Keratinocyte (primary cell): ENCODE data around the gene FOXS1. TPM values are rescaled to one million over a fixed set of nuclear protein-coding genes. Genes with fewer than 3 reads are reported as not detected.

ENCODE experiments used
- DNase-seq: peaks from one replicate; pipeline ENCODE4 v3.0.0-alpha.2; 2011; ENCODE audit warnings: low read depth, missing footprints, low spot score
- FAIRE-seq: peaks from 2 replicates; lab custom pipeline; 2011; peaks lifted over from hg19 to GRCh38; lab: Jason Lieb, UNC
- H2AFZ ChIP-seq: 2 replicates; pipeline ENCODE4 v1.6.0; 2012; ENCODE audit warnings: low read length, control low read depth, inconsistent platforms; ENCODE audit not compliant: control insufficient read depth
- H3K27ac ChIP-seq: 2 replicates; pipeline ENCODE4 v1.5.1; 2011; ENCODE audit warnings: low read length; ENCODE audit not compliant: control insufficient read depth, insufficient read depth
- H3K27me3 ChIP-seq: 3 replicates; pipeline ENCODE4 v1.6.0; 2011; ENCODE audit warnings: low read length; ENCODE audit not compliant: control insufficient read depth, insufficient read depth; ENCODE audit errors: extremely low read depth
- H3K36me3 ChIP-seq, 2 experiments: 2 replicates in 1 of 2; 3 replicates in 1 of 2; pipeline ENCODE4 v1.5.1; 2011; ENCODE audit warnings: low read length in 2 of 2, mild to moderate bottlenecking in 1 of 2; ENCODE audit not compliant: control insufficient read depth in 2 of 2, insufficient read depth in 2 of 2; ENCODE audit errors: extremely low read depth in 1 of 2
- H3K4me1 ChIP-seq: 3 replicates; pipeline ENCODE4 v1.5.1; 2011; ENCODE audit warnings: low read length; ENCODE audit not compliant: control insufficient read depth, insufficient read depth; ENCODE audit errors: extremely low read depth
- H3K4me2 ChIP-seq: 3 replicates; pipeline ENCODE4 v1.6.0; 2011; ENCODE audit warnings: low read depth, low read length; ENCODE audit not compliant: control insufficient read depth, insufficient read depth; ENCODE audit errors: extremely low read depth
- H3K4me3 ChIP-seq, 3 experiments: fragments of 200-600 bp in 1 of 3; sonication (generic) in 1 of 3; 2 replicates in 2 of 3; 3 replicates in 1 of 3; pipeline ENCODE4 v1.5.1; 2011 to 2016; ENCODE audit warnings: low read length in 3 of 3, mild to moderate bottlenecking in 3 of 3, control low read depth in 2 of 3, inconsistent platforms in 1 of 3, low read depth in 1 of 3, mixed read lengths in 1 of 3, mixed run types in 1 of 3, moderate library complexity in 1 of 3; ENCODE audit not compliant: control insufficient read depth in 2 of 3, insufficient read depth in 2 of 3; ENCODE audit errors: extremely low read depth in 1 of 3
- H3K79me2 ChIP-seq: 2 replicates; pipeline ENCODE4 v1.6.0; 2012; ENCODE audit warnings: low read length; ENCODE audit not compliant: control insufficient read depth, insufficient read depth
- H3K9ac ChIP-seq: 3 replicates; pipeline ENCODE4 v1.6.0; 2011; ENCODE audit warnings: low read length; ENCODE audit not compliant: control insufficient read depth, insufficient read depth; ENCODE audit errors: extremely low read depth
- H3K9me1 ChIP-seq: 3 replicates; pipeline ENCODE4 v1.6.0; 2011; ENCODE audit warnings: low read length; ENCODE audit not compliant: control insufficient read depth, insufficient read depth; ENCODE audit errors: extremely low read depth
- H3K9me3 ChIP-seq: 2 replicates; pipeline ENCODE4 v1.5.1; 2012; ENCODE audit warnings: low read depth, low read length; ENCODE audit not compliant: control insufficient read depth
- H4K20me1 ChIP-seq: 3 replicates; pipeline ENCODE4 v1.6.0; 2011; ENCODE audit warnings: low read length; ENCODE audit not compliant: control insufficient read depth, insufficient read depth; ENCODE audit errors: extremely low read depth
- EZH2 ChIP-seq: IDR thresholded peaks from one replicate; pipeline ENCODE4 v1.6.1; 2012; ENCODE audit warnings: inconsistent platforms, mild to moderate bottlenecking, low read length, moderate library complexity
- dilution Hi-C: fragments of 300-500 bp; cut with MboI; formaldehyde crosslinking; loops from one replicate; pipeline ENCODE4 v1.7.0; 2020; ENCODE audit warnings: low sequenced_read_pairs; ENCODE audit not compliant: extremely low pct_ligation_motif_present
- polyA plus RNA-seq, 5 experiments: library from polyadenylated mRNA; depleted of rRNA in 3 of 5; stranded (reverse) in 3 of 5; stranded (forward) in 1 of 5; unstranded in 1 of 5; fragments of >200 nt; gene quantifications; 1 replicate in 1 of 5; 2 replicates in 3 of 5; 3 replicates in 1 of 5; pipeline versions ENCODE4 v1.2.1 to v1.2.3, GENCODE V29; 2011 to 2012; ENCODE audit warnings: missing spikeins in 2 of 5, low read depth in 1 of 5, low replicate concordance in 1 of 5
- TF ChIP-seq, protein P1 (sequence below), 3 experiments: IDR thresholded peaks in 1 of 3; conservative IDR thresholded peaks in 1 of 3; optimal IDR thresholded peaks in 1 of 3; 2 replicates in 2 of 3; 3 replicates in 1 of 3; pipeline versions ENCODE3 to v1.5.1; 2011; ENCODE audit warnings: low read length in 3 of 3, mild to moderate bottlenecking in 3 of 3, moderate library complexity in 2 of 3, control low read depth in 1 of 3, inconsistent platforms in 1 of 3; ENCODE audit not compliant: insufficient read depth in 2 of 3; ENCODE audit errors: extremely low read depth in 1 of 3

The FOXS1 gene
- polyA plus RNA-seq, 1 donor (not counting 4 experiments of a cell fraction or from before 2014, with no cell fraction given): not detected

DNA sequence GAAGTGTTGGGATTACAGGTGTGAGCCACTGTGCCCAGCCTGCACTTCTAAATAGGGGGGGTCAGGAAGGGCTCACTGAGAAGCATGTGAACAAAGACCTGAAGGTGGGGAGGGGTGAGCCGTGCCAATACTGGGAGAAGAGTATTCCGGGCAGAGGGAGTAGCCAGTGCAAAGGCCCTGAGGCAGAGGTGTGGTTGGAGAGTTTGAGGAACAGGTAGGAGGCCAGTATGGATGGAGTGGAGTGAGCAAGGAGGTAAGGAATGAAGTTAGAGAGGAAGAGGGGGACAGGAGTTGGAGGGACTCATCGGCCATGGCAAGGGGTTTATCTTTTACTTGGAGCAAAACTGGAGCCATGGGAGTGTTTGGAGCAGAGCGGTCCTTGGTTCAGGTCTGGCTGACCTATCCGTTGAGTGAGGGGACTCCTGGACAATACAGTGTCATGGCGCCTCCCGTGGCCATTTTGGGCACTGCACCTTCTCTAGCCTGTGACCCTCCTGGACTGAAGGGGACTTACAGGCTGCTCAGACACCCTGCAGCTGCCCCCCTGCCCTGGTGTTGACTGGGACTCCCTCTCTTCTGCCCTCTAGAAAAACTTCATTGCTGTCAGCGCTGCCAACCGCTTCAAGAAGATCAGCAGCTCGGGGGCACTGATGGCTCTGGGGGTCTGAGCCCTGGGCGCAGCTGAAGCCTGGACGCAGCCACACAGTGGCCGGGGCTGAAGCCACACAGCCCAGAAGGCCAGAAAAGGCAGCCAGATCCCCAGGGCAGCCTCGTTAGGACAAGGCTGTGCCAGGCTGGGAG lies 12.1 kb downstream of the FOXS1 start:
- dilution Hi-C loops: no loop called here
- no peak for DNase-seq

DNA sequence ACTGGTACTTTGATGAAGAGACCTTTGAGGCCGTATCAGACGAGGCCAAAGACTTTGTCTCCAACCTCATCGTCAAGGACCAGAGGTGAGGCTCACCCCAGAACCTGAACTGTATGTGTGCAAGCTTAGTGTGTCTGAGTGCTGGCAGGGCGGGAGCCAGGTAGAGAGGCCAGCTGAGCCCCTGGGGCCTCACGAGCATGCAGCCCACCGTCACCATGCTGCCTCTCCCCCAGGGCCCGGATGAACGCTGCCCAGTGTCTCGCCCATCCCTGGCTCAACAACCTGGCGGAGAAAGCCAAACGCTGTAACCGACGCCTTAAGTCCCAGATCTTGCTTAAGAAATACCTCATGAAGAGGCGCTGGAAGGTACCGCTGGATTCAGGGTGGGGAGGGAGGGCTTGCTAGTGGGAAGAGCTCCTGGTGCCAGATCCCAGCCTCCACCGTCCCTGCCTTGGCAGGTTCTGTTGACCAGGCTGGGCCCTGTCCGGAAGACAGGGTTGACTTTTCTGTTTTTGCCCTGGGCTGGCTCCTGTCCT lies 13.6 kb downstream of the FOXS1 start:
- H3K9me1 ChIP-seq: peaks cover 3% of the 10 kb centered on the region
- FAIRE-seq: no peak
- dilution Hi-C loops: no loop called here
- no peaks in the 10 kb centered on the region for H3K9me3 ChIP-seq
- DNase-seq: no peak
- no peaks in the 10 kb centered on the region for H3K79me2 ChIP-seq
- H3K27me3 ChIP-seq: peaks cover 11% of the 10 kb centered on the region
- no peak overlapping the region for H3K4me2 ChIP-seq
- H3K27ac ChIP-seq: no peak overlapping the region
- peaks cover 9% of the 10 kb centered on the region for H3K4me1 ChIP-seq
- H3K9ac ChIP-seq: no peak overlapping the region
- no peak overlapping the region for H3K4me3 ChIP-seq
- no peak for TF ChIP-seq EZH2
- TF ChIP-seq, protein P1, sequence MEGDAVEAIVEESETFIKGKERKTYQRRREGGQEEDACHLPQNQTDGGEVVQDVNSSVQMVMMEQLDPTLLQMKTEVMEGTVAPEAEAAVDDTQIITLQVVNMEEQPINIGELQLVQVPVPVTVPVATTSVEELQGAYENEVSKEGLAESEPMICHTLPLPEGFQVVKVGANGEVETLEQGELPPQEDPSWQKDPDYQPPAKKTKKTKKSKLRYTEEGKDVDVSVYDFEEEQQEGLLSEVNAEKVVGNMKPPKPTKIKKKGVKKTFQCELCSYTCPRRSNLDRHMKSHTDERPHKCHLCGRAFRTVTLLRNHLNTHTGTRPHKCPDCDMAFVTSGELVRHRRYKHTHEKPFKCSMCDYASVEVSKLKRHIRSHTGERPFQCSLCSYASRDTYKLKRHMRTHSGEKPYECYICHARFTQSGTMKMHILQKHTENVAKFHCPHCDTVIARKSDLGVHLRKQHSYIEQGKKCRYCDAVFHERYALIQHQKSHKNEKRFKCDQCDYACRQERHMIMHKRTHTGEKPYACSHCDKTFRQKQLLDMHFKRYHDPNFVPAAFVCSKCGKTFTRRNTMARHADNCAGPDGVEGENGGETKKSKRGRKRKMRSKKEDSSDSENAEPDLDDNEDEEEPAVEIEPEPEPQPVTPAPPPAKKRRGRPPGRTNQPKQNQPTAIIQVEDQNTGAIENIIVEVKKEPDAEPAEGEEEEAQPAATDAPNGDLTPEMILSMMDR (optimal IDR thresholded peaks at IDR 0.05 in 1 of 3, IDR thresholded peaks at IDR 0.05 in 1 of 3, conservative IDR thresholded peaks at IDR 0.05 in 1 of 3; ENCODE audit: extremely low read depth in 1 of 3, insufficient read depth in 2 of 3, low read length in 3 of 3): no peak
- no peaks in the 10 kb centered on the region for H3K36me3 ChIP-seq
- no peaks in the 10 kb centered on the region for H4K20me1 ChIP-seq
- no peak overlapping the region for H2AFZ ChIP-seq

More for the DNA sequence above, 12.1 kb downstream of the FOXS1 start:
- no peak overlapping the region for H3K4me2 ChIP-seq
- no peaks in the 10 kb centered on the region for H3K79me2 ChIP-seq
- H3K4me3 ChIP-seq: no peak overlapping the region
- no peaks in the 10 kb centered on the region for H3K36me3 ChIP-seq
- H2AFZ ChIP-seq: no peak overlapping the region
- no peak for TF ChIP-seq EZH2
- TF ChIP-seq, protein P1 (optimal IDR thresholded peaks at IDR 0.05 in 1 of 3, IDR thresholded peaks at IDR 0.05 in 1 of 3, conservative IDR thresholded peaks at IDR 0.05 in 1 of 3; ENCODE audit: extremely low read depth in 1 of 3, insufficient read depth in 2 of 3, low read length in 3 of 3): peak; percentile 83 to 89 (median 88)
- H3K9me1 ChIP-seq: peaks cover 3% of the 10 kb centered on the region
- H4K20me1 ChIP-seq: no peaks in the 10 kb centered on the region
- H3K27ac ChIP-seq: no peak overlapping the region
- peaks cover 25% of the 10 kb centered on the region for H3K27me3 ChIP-seq
- no peak overlapping the region for H3K9ac ChIP-seq
- no peak for FAIRE-seq
- no peaks in the 10 kb centered on the region for H3K9me3 ChIP-seq
- H3K4me1 ChIP-seq: peaks cover 9% of the 10 kb centered on the region
